Esophagus squamous epithelium (tissue), 4 donors: ENCODE results near the gene ASTN1.

Source experiments
- CTCF ChIP-seq, 6 experiments: fragments of 450-650 bp in 4 of 6; fragments of 200-600 bp in 2 of 6; sonication (generic) in 2 of 6; IDR thresholded peaks; one replicate each; pipeline ENCODE4 v1.5.1; 2016 to 2019; ENCODE audit warnings: antibody characterized with exemption in 6 of 6, mild to moderate bottlenecking in 4 of 6, moderate library complexity in 4 of 6
- POLR2A ChIP-seq, 4 donors: fragments of 450-650 bp; IDR thresholded peaks; one replicate each; pipeline ENCODE4 v1.6.1; 2017; ENCODE audit warnings: antibody characterized with exemption in 4 of 4, mild to moderate bottlenecking in 4 of 4, moderate library complexity in 3 of 4

GRCh38 chr1:177116941-177117340, 47.6 kb downstream of the ASTN1 start:
- TF ChIP-seq CTCF (IDR thresholded peaks at IDR 0.05): no peak
- no peak for TF ChIP-seq POLR2A (IDR thresholded peaks at IDR 0.05)
